Subcutaneous adipose tissue (tissue), 4 donors: ENCODE results near the gene EVA1A. TPM values are rescaled to one million over a fixed set of nuclear protein-coding genes. Genes with fewer than 3 reads are reported as not detected.

Experiments
- CTCF ChIP-seq: fragments of 450-650 bp; IDR thresholded peaks from one replicate; pipeline ENCODE4 v1.5.1; 2016; ENCODE audit warnings: low read depth, mild to moderate bottlenecking, control low read depth, antibody characterized with exemption, moderate library complexity
- total RNA-seq, 4 donors: library from RNA; depleted of rRNA; stranded (reverse); fragments of >200 nt; gene quantifications; one replicate each; pipeline ENCODE4 v1.1.0, GENCODE V29; 2016

EVA1A gene
- 1 to 10 TPM in 1 of 4 donors, under 1 TPM in 1, not detected in 2; 0.33 to 1.9 TPM for total RNA-seq

DNA sequence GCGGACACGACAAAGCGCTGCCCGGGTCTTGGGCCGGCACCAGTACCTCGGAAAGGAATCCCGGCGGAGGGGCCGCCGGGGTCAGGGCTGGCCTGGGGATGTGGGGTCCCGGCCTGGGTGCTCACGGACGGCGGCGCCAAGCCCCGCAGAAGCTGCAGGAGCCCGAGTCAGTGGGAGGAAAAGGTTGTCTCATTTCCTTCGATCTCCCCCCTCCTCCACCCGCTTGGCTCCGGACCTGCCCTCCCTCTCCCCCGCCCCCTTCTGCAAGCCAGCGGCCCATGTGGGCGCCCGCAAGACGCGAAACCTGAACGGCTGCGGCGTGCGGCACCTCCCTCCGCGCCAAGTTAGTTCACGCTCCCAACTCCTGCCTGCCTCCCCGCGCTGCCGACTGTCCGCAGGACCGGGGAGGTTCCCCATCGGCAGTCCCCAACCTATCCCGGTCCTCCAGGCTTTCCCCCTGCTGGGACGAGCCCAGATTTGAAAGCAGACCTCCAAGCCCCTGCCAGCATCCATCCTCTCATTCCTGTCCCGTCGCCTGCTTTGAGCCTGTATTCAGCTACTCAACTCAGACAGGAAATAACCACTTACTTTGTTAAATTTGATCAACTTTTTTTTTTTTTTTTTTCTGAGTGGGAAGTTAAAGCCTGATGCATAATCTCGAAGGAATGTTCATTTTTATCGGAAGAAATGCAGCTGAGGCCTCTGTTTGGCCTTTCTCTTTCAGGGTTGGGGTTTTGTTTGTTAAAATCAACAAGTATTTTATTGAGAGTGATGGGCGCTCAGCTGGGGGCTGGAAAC, at the start of gene EVA1A:
TSS of gene EVA1A (minus strand) at position 172 of the 798 bp plus-strand sequence. CDS start 42,799 bp downstream, outside the sequence.
- no peak for TF ChIP-seq CTCF

DNA sequence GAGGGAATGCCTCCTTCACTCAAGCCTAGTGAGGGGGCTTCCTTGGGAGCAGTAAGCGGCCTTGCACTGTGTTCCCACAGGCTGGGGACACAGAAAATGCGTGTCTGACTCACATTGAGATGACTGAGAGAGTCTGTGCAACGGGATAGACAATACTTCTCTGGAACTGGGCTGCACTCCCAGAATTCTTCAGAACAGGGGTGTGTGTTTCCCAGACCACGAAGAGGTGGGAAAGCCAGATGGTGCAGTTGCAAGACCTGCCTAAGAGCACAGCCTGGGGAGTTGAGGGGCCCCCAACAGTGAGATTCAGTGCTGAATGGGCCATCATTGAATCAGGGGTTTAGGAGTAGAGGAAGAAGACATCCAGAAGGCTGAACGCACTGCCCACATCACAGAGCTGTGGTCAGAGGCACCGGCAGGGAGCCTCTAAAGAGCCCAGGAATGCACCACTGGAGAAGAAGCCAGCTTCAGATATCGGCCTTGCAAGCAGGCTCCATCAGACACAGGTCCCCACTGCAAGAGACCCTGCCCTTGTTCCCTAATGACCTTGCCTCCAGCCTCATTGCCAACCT, 49.3 kb upstream of the EVA1A start:
- no peak for TF ChIP-seq CTCF

GRCh38 chr2:75609334-75609689, 48.6 kb upstream of the EVA1A start:
- no peak for TF ChIP-seq CTCF

DNA sequence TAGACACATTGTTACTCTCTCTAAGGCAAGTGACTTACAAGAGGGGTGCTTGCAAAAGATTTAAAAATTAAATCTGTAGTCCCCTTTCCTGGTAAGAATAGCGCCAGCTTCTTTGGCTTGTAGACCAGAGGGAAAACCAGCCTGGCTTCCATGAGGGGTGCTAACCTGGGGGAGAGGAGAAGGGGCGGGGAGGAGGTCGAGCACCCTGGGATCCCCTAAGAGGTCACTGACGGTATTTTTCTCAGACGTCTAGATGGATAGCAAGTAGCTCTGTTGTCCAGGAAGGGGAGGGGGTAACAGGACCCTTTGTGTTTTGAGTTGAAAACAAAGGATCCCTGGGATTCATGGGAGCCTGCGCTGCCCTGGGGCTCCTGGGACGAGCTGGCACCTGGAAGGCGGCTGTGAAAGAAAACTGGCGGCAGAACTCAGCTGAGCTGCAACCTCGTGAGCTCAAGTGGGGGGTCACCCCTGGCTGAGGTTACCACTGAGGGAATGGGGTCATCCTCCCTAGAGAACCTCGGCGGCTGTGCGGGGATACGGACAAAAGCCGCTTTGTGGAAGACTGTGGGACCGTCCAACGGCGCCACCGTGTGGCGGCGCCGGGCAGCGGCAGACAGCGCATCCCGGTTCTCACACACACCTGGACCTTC, 48.1 kb upstream of the EVA1A start:
- TF ChIP-seq CTCF = no peak

DNA sequence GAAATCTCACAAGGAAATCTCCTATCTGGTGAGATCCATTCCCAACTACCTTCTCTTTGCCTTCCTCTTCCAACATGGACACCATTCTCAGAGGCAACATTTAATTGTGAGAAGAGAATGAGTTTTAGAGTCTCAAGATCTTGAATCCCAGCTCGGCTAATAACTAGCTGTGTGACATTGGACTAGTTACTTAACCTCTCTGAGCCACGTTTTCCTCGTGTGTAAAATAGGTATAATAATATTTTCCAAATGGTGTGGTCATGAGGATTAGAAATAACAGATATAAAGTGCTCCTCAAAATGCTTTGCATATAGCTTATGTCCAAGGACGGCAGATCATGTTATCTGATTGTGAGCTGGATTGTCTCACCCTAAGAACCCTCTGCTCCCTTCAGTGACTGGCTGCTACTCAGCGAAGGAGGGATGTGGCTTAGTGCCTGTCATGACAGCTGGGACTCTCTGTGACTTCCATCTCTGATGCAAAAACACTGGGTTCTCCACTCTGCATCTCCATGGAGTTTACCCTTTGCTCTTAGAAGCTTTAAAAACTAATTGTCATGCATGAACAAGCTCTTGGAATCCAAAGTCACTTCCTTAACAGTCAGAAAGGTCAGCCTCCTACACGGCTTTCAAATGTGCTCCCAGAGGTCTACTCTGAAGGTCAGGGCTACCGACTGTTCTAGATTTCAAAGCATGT, 47.4 kb upstream of the EVA1A start:
- no peak for TF ChIP-seq CTCF

DNA sequence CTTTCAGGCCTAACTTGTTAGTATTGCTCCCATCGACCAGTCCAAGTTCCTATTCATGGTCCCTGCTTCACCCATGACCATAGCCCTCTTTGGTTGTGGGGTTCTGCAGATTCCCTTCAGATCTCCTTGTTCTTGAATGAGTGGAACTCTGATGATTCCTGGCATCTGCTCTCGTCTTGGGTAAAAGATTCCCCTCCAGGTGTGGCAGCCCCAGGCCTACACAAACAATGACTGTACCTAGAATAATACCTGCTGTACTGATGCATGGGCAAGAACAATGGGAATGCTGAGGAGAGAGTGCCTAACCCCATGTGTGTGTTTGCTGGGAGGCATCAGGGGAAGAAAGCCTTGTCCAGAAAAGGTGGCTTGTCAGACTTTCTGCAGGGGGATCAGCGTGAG, 46.7 kb upstream of the EVA1A start:
- no peak for TF ChIP-seq CTCF

- TF ChIP-seq CTCF = no peak
Measured at GRCh38 chr2:75606761-75607399, 46.1 kb upstream of the EVA1A start.
